Epidermal melanocyte (primary cell): ENCODE results near the gene CAPZB.

Source experiments
- DNase-seq: peaks from one replicate; pipeline ENCODE4 v3.0.0; 2011; ENCODE audit warnings: low spot score; ENCODE audit not compliant: insufficient read length

The CAPZB gene

GRCh38 chr1:19385869-19386591, 99.3 kb downstream of the CAPZB start:
- DNase-seq: no peak

DNA sequence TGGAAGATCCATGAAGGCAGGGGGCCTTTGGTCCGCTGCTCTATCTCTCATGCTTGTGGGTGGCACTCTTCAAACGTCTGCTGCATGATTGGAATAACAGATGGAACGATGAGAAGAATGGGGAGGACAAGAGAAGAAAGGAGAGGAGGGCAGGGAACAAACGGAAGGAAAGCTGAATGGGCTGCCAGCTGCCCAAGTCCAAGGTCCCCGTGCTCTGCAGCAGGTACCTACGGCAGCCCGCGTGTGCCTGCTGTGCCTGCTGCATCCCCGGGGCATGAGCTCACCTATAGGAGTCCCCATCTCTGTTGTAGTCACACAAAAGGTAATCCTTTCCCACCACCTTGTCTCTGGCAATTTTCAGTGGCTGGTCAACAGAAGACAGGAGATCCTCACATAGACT, 100.1 kb downstream of the CAPZB start:
- DNase-seq: no peak

DNA sequence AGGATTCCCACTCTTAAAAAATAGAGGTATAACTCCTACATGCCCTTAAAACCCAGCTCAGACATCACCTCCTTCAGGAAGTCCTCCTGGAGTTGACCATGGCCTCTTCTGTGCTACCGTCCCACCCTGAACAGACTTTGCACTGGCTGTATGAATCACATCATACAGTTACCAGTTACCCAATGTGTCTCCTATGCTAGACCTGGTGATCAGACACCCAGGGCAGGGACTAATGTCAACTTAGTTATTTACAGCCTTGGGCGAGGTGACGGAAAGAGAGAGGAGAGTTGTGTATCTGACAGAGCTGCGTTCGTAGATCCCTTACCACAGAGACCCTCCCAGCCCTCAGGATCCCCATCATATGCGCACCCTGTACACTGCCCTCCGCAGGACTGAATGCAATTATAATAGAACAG, 100.6 kb downstream of the CAPZB start:
- no peak for DNase-seq

- DNase-seq: no peak
These were observed 101.2 kb downstream of the CAPZB start for GRCh38 chr1:19384113-19384512.

- DNase-seq: no peak
These were observed 103.1 kb downstream of the CAPZB start for GRCh38 chr1:19382222-19382621.

GRCh38 chr1:19381261-19381660, 104.1 kb downstream of the CAPZB start:
- DNase-seq: no peak

GRCh38 chr1:19377812-19378718, 107.3 kb downstream of the CAPZB start:
- no peak for DNase-seq

- DNase-seq: no peak
These were observed 108.6 kb downstream of the CAPZB start for GRCh38 chr1:19376428-19377372.

DNA sequence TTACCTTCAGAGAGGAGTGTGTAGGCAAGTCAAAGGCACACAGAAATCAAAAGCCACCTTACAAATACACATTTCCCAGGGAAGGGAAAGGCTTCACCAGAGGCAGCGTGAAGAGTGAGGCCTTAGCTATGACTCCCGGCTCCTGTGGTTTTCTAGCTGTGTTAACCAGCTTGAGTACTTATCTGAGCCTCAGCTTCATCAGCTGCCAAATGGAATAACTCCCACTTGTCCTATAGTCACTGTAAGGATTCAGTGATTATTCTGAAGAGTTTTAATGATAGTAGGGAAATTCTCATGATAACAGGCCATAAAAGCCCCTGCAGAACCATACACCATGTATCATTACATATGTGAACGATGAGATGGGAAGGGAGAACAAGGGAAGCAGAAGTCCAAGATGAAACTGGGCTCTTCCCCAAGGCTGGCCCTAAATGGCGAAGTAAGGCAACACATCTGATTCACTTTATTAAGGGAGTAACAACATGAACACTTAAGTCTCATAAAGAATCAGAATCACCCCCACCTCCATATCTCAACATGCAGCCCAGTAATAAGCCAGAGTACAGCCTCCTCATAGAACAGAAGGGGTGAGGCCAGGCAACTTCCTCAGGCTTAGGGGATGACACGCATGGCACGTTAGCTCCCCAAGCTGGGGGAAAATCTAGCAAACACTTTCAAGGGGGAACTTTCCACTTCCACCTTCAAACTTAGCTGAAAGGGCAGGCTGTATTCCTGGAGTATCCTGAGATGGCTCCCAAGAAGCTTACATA, 109.5 kb downstream of the CAPZB start:
- DNase-seq: no peak

- DNase-seq: no peak
These were observed 110.4 kb downstream of the CAPZB start for GRCh38 chr1:19374926-19375325.

DNA sequence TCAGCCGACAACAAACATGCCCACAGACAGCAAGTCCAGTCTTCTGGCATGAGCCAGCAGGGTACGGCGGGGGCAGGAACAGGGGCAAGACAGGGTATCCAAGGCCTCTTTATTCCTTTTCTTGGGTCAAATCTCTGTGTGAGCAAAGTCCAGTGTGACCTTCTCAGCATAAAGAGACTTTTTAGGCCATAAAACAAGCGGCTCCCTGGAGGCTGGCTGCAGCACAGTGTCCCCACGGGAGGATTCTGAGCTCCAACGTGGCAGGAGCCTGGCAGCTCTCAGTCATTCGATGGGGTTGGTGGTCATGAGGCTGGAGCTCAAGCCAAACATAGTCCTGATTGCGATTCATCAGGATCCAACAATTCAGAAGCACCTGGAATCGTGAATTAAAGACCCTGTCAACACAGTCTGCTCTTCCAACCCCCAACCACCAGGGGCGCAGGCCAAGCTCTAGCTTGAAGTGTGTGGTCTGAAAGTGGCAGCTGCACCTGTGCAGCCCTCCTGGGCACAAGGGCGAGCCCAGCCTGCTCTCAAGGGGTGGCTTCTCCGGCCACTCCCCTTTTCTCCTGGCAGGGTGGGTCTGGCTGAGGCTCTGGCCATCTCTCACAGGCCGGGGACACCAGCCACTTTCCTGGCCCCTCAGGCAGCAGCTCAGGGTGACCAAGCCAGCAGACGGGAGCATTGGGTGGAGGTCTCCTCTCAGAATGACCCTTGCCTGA, 111.1 kb downstream of the CAPZB start:
- no peak for DNase-seq

GRCh38 chr1:19373211-19374082, 111.9 kb downstream of the CAPZB start:
- DNase-seq: no peak

DNA sequence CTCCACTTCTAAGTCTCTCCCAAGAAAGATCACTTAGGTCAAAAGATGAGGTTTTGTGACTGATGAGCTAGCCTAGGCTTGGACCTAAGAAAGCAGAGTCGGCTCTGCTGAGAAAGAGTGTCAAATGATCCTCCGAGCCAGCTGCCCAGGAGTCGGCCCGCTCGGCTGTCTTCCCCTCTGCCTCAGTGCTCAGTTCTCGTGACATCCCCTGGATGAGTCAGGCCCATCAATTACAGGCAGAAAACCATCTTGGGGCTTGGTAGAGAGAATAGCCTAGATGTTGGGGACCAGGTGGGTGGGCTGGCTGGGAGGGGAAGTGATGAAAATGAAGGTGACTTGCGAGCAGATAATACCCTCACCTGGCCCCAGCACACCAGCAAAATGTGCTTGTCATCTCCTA, 112.7 kb downstream of the CAPZB start:
- DNase-seq: no peak

DNA sequence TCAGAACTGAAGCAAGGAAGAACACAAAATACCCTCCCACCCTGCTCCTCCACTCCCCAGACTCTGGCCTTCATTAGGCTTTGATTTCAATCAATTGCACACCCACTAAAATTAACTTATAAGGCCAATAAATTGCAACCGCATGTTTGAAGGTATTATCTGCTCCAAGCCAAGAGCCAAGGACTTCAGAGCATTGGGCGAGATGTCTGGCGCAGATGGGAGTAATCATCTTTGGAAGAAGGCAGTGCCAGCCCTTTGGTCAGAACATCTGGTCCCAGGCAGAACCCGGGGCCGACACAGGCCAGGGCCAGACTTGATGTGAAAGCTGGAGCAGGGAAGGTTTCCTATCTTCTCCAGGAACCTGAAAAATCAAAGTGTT, 113.2 kb downstream of the CAPZB start:
- no peak for DNase-seq

DNA sequence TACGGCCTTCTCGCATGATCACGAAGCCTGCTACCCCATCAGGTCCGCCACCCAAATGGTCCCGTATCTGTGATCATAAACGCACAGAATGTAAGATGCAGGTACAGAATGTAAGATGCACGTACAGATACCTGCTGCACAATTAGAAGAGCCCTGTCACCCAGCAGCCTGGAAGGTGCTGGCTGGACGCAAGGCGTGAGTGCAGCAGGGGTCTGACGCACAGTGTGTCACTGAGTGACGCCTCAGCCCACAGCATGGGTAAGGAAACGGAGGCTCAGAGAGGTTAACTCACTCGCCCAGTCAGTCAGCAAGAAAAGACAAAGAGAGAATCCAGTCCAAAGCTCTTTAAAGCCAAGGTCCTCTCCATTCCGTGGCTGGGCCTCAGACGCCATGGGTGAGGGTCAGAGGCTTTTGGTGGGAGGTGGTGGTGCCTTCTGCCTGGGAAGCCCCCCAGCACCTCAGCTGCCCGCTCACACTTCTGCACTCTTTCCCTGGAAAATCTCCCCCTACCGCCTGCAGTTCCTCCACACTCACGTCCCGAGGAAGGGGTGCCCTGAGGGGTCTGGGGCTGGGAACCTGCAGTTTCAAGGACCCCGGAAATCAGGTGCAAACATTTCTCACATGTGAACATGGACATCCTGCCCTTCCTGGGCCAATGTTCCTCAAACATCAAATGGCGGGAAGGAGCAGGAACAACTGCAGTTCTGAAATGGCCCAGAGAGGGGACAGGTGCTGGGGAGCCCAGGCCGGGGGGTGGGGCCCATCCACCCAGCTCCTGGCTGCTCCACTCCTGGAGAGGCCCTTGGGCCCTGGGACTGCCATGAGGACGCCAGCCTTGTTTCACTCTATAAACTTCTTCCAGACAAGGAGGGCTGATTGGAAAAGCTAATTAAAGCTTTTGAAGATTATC, 113.9 kb downstream of the CAPZB start:
- DNase-seq: no peak

DNA sequence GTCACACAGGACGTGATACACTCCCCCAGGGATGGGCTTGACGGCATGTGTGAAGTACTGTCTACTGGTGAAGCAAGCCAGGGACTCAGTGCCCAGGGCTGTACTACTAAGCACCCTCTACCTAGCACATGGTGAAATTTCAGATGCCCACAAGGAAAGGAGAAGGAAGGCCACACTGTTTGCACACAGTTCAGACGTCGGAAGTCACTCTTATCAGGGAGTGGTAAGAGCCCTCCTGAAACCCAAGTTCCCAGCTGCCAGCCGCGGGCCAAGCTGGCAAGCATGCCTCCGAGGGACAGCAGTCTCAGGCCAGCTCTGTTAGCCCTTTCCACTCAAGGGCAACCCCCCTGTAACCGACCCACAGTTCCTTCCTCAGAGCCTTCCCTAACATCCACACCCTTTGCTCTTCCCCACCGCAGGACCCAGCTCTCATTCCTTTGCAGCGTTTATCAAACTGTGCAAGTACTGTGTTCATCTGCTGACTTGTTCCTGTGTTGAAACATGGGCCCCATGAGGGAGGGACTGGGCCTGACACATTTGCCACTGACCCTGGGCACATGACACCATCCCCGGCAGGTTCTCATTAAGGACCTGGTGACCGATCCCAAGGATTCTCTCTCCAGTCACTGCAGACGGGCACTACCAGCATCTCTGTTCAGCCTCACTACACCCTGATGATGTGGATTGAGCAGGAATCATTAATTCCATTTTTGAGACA, 114.7 kb downstream of the CAPZB start:
- DNase-seq: no peak

- no peak for DNase-seq
These were observed 115.8 kb downstream of the CAPZB start for GRCh38 chr1:19369396-19370090.
